DND-41 (cell line): ENCODE results near the gene MRRF.

Experiments
- ATAC-seq: fragments of 200-7000 bp; cut with Tn5 transposase; 3 replicates; pipeline ENCODE4 v1.9.1; 2021; ENCODE audit warnings: low read depth; ENCODE audit not compliant: insufficient read depth
- DNase-seq: peaks from one replicate; pipeline ENCODE4 v3.0.0-alpha.2; 2020
- H2AFZ ChIP-seq: 2 replicates; pipeline ENCODE4 v1.6.0; 2012; ENCODE audit warnings: low read depth, low read length
- H3K27ac ChIP-seq: 2 replicates; pipeline ENCODE4 v1.5.1; 2012; ENCODE audit warnings: low read length, inconsistent platforms
- H3K27me3 ChIP-seq: fragments of 200-600 bp; sonication (generic); 2 replicates; pipeline ENCODE4 v1.6.0; 2012; ENCODE audit warnings: low read length, mild to moderate bottlenecking, inconsistent platforms; ENCODE audit not compliant: insufficient read depth, poor library complexity
- H3K36me3 ChIP-seq: 2 replicates; pipeline ENCODE4 v1.5.1; 2012; ENCODE audit warnings: low read length, inconsistent platforms; ENCODE audit not compliant: insufficient read depth
- H3K4me1 ChIP-seq: 2 replicates; pipeline ENCODE4 v1.5.1; 2012; ENCODE audit warnings: mild to moderate bottlenecking, low read length; ENCODE audit not compliant: insufficient read depth
- H3K4me2 ChIP-seq: 2 replicates; pipeline ENCODE4 v1.6.0; 2012; ENCODE audit warnings: mild to moderate bottlenecking, moderate library complexity, low read length, inconsistent platforms; ENCODE audit not compliant: insufficient read depth
- H3K4me3 ChIP-seq, 2 experiments: fragments of 200-600 bp in 1 of 2; shearing (Covaris generic) in 1 of 2; 2 replicates each; pipeline ENCODE4 v1.5.1; 2012 to 2016; ENCODE audit warnings: inconsistent platforms in 2 of 2, low read length in 2 of 2, mild to moderate bottlenecking in 2 of 2, low read depth in 1 of 2, moderate library complexity in 1 of 2
- H3K79me2 ChIP-seq: 2 replicates; pipeline ENCODE4 v1.6.0; 2012; ENCODE audit warnings: low read length, inconsistent platforms; ENCODE audit not compliant: insufficient read depth
- H3K9ac ChIP-seq: 2 replicates; pipeline ENCODE4 v1.6.0; 2012; ENCODE audit warnings: low read depth, mild to moderate bottlenecking, inconsistent platforms, low read length, moderate library complexity
- H3K9me3 ChIP-seq: 2 replicates; pipeline ENCODE4 v1.5.1; 2012; ENCODE audit warnings: low read length, moderate library complexity, mild to moderate bottlenecking, inconsistent platforms; ENCODE audit not compliant: insufficient read depth, severe bottlenecking
- H4K20me1 ChIP-seq: 2 replicates; pipeline ENCODE4 v1.6.0; 2012; ENCODE audit warnings: low read length; ENCODE audit not compliant: insufficient read depth
- EZH2 ChIP-seq: IDR thresholded peaks from 3 replicates; pipeline ENCODE4 v1.6.1; 2012; ENCODE audit warnings: borderline replicate concordance, low read depth, mild to moderate bottlenecking, moderate library complexity, low read length, inconsistent platforms; ENCODE audit not compliant: severe bottlenecking
- TF ChIP-seq, protein P1 (sequence below): IDR thresholded peaks from 2 replicates; pipeline ENCODE4 v1.5.1; 2012; ENCODE audit warnings: borderline replicate concordance, low read length, moderate library complexity, mild to moderate bottlenecking; ENCODE audit not compliant: poor library complexity, severe bottlenecking; ENCODE audit errors: extremely low read depth

The MRRF gene

DNA sequence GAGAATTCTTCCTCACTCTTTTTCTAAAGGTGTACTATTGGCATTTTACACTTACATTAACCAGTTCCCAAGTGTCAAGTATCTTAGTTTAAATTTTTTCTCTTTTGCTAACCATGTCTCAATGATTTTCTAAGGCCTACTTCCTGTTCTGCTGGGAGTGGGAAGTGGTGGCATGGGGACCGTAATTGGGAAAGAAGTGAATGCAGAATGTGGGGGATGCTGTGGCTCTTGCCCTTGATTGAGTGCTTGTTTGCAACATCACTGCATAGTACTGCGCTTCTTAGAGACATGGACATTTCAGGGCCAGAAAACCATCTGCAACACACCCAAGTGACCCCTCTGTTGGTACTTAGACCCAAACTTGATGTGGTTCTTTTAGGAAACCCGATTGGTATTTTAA, 32.8 kb downstream of the MRRF start:
- no peak for DNase-seq
- Histone ChIP-seq H2AFZ (no peak overlapping the region), H3K79me2 (no peaks in the 10 kb centered on the region), H3K4me3 (no peak overlapping the region), H3K4me2 (no peak overlapping the region), H3K27ac (no peak overlapping the region), H3K27me3 (no peaks in the 10 kb centered on the region), H4K20me1 (no peaks in the 10 kb centered on the region), H3K9me3 (no peaks in the 10 kb centered on the region), H3K4me1 (no peaks in the 10 kb centered on the region), H3K36me3 (peaks cover 62% of the 10 kb centered on the region), H3K9ac (no peak overlapping the region)
- ATAC-seq, result no peak
- TF ChIP-seq, protein P1, sequence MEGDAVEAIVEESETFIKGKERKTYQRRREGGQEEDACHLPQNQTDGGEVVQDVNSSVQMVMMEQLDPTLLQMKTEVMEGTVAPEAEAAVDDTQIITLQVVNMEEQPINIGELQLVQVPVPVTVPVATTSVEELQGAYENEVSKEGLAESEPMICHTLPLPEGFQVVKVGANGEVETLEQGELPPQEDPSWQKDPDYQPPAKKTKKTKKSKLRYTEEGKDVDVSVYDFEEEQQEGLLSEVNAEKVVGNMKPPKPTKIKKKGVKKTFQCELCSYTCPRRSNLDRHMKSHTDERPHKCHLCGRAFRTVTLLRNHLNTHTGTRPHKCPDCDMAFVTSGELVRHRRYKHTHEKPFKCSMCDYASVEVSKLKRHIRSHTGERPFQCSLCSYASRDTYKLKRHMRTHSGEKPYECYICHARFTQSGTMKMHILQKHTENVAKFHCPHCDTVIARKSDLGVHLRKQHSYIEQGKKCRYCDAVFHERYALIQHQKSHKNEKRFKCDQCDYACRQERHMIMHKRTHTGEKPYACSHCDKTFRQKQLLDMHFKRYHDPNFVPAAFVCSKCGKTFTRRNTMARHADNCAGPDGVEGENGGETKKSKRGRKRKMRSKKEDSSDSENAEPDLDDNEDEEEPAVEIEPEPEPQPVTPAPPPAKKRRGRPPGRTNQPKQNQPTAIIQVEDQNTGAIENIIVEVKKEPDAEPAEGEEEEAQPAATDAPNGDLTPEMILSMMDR, result no peak
- no peak for TF ChIP-seq EZH2

DNA sequence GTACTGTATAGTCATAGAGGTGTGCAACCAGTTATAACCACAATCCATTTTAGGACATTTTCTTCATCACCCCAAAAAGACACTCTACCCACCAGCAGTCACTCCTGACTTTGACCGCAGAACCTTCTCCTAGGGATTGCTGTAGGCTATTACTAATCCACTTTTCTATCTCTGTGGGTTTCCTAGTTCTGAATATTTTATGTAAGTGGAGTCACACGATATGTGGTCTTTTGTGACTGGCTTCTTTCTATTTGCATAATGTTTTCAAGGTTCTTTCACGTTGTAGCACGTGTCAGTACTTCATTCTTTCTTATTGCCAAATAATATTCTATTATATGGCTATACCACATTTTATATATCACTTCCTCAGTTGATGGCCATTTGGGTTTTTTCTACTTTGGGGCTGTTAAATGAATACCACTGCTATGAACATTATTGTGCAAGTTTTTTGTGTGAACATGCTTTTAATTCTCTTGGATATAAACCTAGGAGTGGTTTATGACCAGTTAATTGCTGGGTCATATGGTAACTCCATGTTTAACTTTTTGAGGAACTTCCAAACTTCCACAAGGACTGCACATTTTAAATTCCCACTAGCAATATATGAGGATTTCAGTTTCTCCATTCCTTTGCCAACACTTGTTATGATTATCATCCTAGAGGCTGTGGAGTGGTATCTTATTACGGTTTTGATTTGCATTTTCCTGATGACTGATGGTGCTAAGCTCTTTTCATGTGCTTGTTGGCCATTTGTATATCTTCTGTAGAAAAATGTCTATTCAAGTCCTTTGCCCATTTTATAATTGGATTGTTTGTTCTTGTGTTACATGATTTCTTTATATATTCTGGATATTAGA, 37.8 kb downstream of the MRRF start:
- no peaks in the 10 kb centered on the region for H3K79me2 ChIP-seq
- peaks cover 52% of the 10 kb centered on the region; the same call in 1 of the 2 replicates for H3K36me3 ChIP-seq
- no peaks in the 10 kb centered on the region for H3K9me3 ChIP-seq
- no peak overlapping the region for H3K9ac ChIP-seq
- no peak for DNase-seq
- H4K20me1 ChIP-seq, result peaks cover 4% of the 10 kb centered on the region; the same call in 1 of the 2 replicates
- ATAC-seq, result no peak
- H2AFZ ChIP-seq, result no peak overlapping the region
- no peak overlapping the region for H3K27ac ChIP-seq
- H3K4me1 ChIP-seq, result no peaks in the 10 kb centered on the region
- TF ChIP-seq, protein P1, result no peak
- no peak overlapping the region for H3K4me3 ChIP-seq
- no peaks in the 10 kb centered on the region for H3K27me3 ChIP-seq
- no peak overlapping the region for H3K4me2 ChIP-seq

DNA sequence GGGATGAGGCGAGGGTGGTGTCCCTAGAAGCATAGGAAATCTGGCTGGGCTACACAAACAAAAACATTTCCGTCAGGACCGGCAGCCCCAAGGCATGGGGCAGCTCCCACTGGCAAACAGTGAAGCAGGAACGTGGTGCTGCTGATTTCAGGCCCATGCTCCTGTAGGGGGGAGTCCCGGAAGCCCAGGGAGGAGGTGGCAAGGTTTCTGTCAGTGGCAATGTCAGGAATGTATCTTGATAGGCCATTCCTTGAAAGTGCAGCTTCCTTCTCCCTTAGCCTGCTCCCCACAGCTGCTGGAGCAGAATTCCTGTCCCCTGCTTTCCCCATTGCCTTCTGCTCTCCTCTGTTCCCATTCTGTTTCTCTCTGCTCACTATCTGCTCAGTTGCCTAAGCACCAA, 42.4 kb downstream of the MRRF start:
- H3K36me3 ChIP-seq, result peaks cover 45% of the 10 kb centered on the region

More for the DNA sequence above, 42.4 kb downstream of the MRRF start:
- no peaks in the 10 kb centered on the region for H3K4me1 ChIP-seq
- no peak overlapping the region for H3K4me3 ChIP-seq
- TF ChIP-seq, protein P1, result no peak
- no peak for TF ChIP-seq EZH2
- no peaks in the 10 kb centered on the region for H3K9me3 ChIP-seq
- H3K79me2 ChIP-seq, result no peaks in the 10 kb centered on the region
- no peak overlapping the region for H3K27ac ChIP-seq
- no peak overlapping the region for H3K4me2 ChIP-seq
- no peaks in the 10 kb centered on the region for H3K27me3 ChIP-seq
- H2AFZ ChIP-seq, result no peak overlapping the region
- ATAC-seq (no peak), DNase-seq (no peak)
- peaks cover 4% of the 10 kb centered on the region; the same call in 1 of the 2 replicates for H4K20me1 ChIP-seq
- no peak overlapping the region for H3K9ac ChIP-seq
